ENCODE results near the gene LRMDA. TPM values are rescaled to one million over a fixed set of nuclear protein-coding genes. Genes with fewer than 3 reads are reported as not detected.

LRMDA gene
- total RNA-seq, 1 experiment from 2014 or later: 4.8 TPM

GRCh38 chr10:75935240-75935639, 503.8 kb downstream of the LRMDA start:
- Histone ChIP-seq H3K4me3 (replicated peaks in 1 of 2; ENCODE audit: low read depth in 1 of 2, low read length in 2 of 2) (no peak overlapping the region), H3K27me3 (ENCODE audit: insufficient read depth, low read length) (peaks cover 53% of the 10 kb centered on the region), H3K4me2 (ENCODE audit: low read length) (no peak overlapping the region), H3K36me3 (ENCODE audit: control insufficient read depth in 1 of 2, insufficient read depth in 2 of 2, low read length in 2 of 2) (no peaks in the 10 kb centered on the region), H3K27ac (ENCODE audit: low read depth, low read length) (no peak overlapping the region), H3K4me1 (ENCODE audit: control insufficient read depth in 1 of 2, insufficient read depth in 2 of 2, low read length in 2 of 2) (no peaks in the 10 kb centered on the region), H3K9me2 (ENCODE audit: insufficient read depth) (no peaks in the 10 kb centered on the region), H2AFZ (ENCODE audit: low read depth, low read length, poor library complexity, severe bottlenecking) (no peak overlapping the region), H3K9me3 (ENCODE audit: control insufficient read depth in 1 of 2, insufficient read depth in 1 of 2, low read depth in 1 of 2, low read length in 2 of 2) (no peaks in the 10 kb centered on the region), H3K9ac (ENCODE audit: low read length) (no peak overlapping the region), H4K20me1 (ENCODE audit: insufficient read depth) (no peaks in the 10 kb centered on the region), H3K79me2 (ENCODE audit: insufficient read depth, low read length) (no peaks in the 10 kb centered on the region)
- ChIA-PET POLR2A (no interaction called here), RAD21 (ENCODE audit: low non-redundant PET in 1 of 2, low total read pairs in 2 of 2, uncharacterized antibody in 2 of 2, unreplicated experiment in 2 of 2) (no interaction called here), CTCF (no interaction called here)
- no TSS peak for BruUV-seq (replicated peaks)
- DNase-seq (ENCODE audit: low read depth, low spot score) (no peak), ATAC-seq (no peak)
- TF ChIP-seq EZH2phosphoT487 (IDR thresholded peaks at IDR 0.05; ENCODE audit: borderline replicate concordance) (no peak), ZNF274 (IDR thresholded peaks at IDR 0.05; ENCODE audit: low read depth, low read length) (no peak), FOSL1 (IDR thresholded peaks at IDR 0.05; ENCODE audit: low read depth) (no peak), MAX (IDR thresholded peaks at IDR 0.05) (no peak), CBX3 (IDR thresholded peaks at IDR 0.05; ENCODE audit: low read depth) (no peak), POLR2AphosphoS5 (IDR thresholded peaks at IDR 0.05; ENCODE audit: low read depth, low read length) (no peak), ZFX (IDR thresholded peaks at IDR 0.05) (no peak), TCF7L2 (IDR thresholded peaks at IDR 0.05; ENCODE audit: borderline replicate concordance, extremely low read depth, insufficient read depth, insufficient read length) (no peak), RAD21 (IDR thresholded peaks at IDR 0.05; ENCODE audit: low read depth) (no peak), ZBTB33 (IDR thresholded peaks at IDR 0.05; ENCODE audit: extremely low read depth, insufficient replicate concordance, low read length) (no peak), CEBPB (IDR thresholded peaks at IDR 0.05; ENCODE audit: low read depth) (no peak), SP1 (IDR thresholded peaks at IDR 0.05; ENCODE audit: low read depth) (no peak), REST (IDR thresholded peaks at IDR 0.05; ENCODE audit: low read depth) (no peak), EZH2 (IDR thresholded peaks at IDR 0.05) (no peak), SIN3A (IDR thresholded peaks at IDR 0.05; ENCODE audit: low read depth) (no peak), ATF3 (IDR thresholded peaks at IDR 0.05) (no peak), EGR1 (IDR thresholded peaks at IDR 0.05; ENCODE audit: low read depth) (no peak)
- intact Hi-C loops (cut with micrococcal nuclease): no loop called here

Measured in HCT116 (cell line).